Heart right ventricle (tissue), 16 donors: ENCODE measurements around the gene RBM38. TPM values are rescaled to one million over a fixed set of nuclear protein-coding genes. Genes with fewer than 3 reads are reported as not detected.

Experiments used
- ATAC-seq, 8 donors: fragments of 200-7000 bp; cut with Tn5 transposase; one replicate each; pipeline ENCODE4 v1.9.1; 2020; ENCODE audit warnings: mild to moderate bottlenecking in 8 of 8, moderate library complexity in 8 of 8, moderate number of reproducible peaks in 1 of 8
- DNase-seq, 2 donors: peaks; one replicate each; pipeline ENCODE4 v3.0.0-alpha.2; 2020
- H3K27ac ChIP-seq, 10 donors: fragments of 200-600 bp; sonication (generic) in 2 of 10; one replicate each; pipeline versions ENCODE4 v1.5.0 to v1.8.0; 2020 to 2022; ENCODE audit warnings: mild to moderate bottlenecking in 3 of 10
- H3K27me3 ChIP-seq, 7 donors: fragments of 200-600 bp; one replicate each; pipeline ENCODE4 v1.8.0; 2021 to 2022; ENCODE audit warnings: mild to moderate bottlenecking in 2 of 7
- H3K36me3 ChIP-seq, 9 donors: fragments of 200-600 bp; sonication (generic) in 1 of 9; one replicate each; pipeline versions ENCODE4 v1.5.0 to v1.8.0; 2020 to 2022; ENCODE audit warnings: mild to moderate bottlenecking in 2 of 9
- H3K4me1 ChIP-seq, 9 donors: fragments of 200-600 bp; sonication (generic) in 1 of 9; one replicate each; pipeline versions ENCODE4 v1.5.0 to v1.8.0; 2020 to 2022; ENCODE audit warnings: mild to moderate bottlenecking in 4 of 9
- H3K4me3 ChIP-seq, 10 donors: fragments of 200-600 bp; sonication (generic) in 2 of 10; one replicate each; pipeline versions ENCODE4 v1.5.0 to v1.8.0; 2020 to 2022; ENCODE audit warnings: mild to moderate bottlenecking in 7 of 10, moderate library complexity in 2 of 10
- H3K9me3 ChIP-seq, 11 donors: fragments of 200-600 bp in 10 of 11; sonication (generic) in 2 of 11; one replicate each; pipeline versions ENCODE4 v1.5.0 to v1.8.0; 2013 to 2022; ENCODE audit warnings: mild to moderate bottlenecking in 2 of 11, control low read depth in 1 of 11, moderate library complexity in 1 of 11
- CTCF ChIP-seq, 9 donors: fragments of 200-600 bp; sonication (generic) in 2 of 9; IDR thresholded peaks; one replicate each; pipeline versions ENCODE4 v1.5.0 to v1.8.0; 2021 to 2022; ENCODE audit warnings: antibody characterized with exemption in 9 of 9, mild to moderate bottlenecking in 5 of 9, moderate library complexity in 1 of 9
- WGBS, 2 donors: extraction: QIAGEN DNeasy Blood & Tissue Kit; methylation state at CpG; one replicate each; pipeline ENCODE4 v1.1.7; 2013; ENCODE audit warnings: inconsistent platforms in 1 of 2; 5-methylcytosine and 5-hydroxymethylcytosine counted together
- intact Hi-C, 10 donors: fragments of 100-400 bp; cut with DNase I; formaldehyde crosslinking; loops; one replicate each; pipeline versions ENCODE4 v1.11.1 to v1.14.2; 2022
- polyA plus RNA-seq, 2 donors: library from polyadenylated mRNA; stranded (reverse); fragments of 200-250 nt; gene quantifications; one replicate each; pipeline ENCODE4 v1.2.3, GENCODE V29; 2013
- total RNA-seq, 10 donors: library from RNA; stranded (reverse); fragmentation: NEBNext Ultra II Directional in 3 of 10; extraction: Animal tissue kit (Norgen Biotek cat#: 25700) in 3 of 10; gene quantifications; one replicate each; pipeline versions ENCODE4 v1.2.1 to v1.2.4, GENCODE V29; 2021 to 2023
- donor health status: Arrhythmogenic right ventricular cardiomyopathy.
- donor health status: ischemic (EF 13 %, LVEDD 7.1; RV severe dilation, severe dysfunction).
- donor health status: healthy with polysubstance abuse.
- donor health status: DM: no; HTN: yes; CAD: no.
- donor health status: DM: no; HTN: no; CAD: no.
- donor health status: ischemic (EF 25% LVEDD 6.9; RV normal size, moderate dysfunction).
- donor health status: ischemic (EF 25% LVEDD 5.7; RV mildly dilated, moderate dysfunction).
- donor health status: healthy.
- donor health status: DM: yes; HTN: yes; CAD: no.
- donor health status: Ischemic cardiomyopathy.
- donor health status: ischemic (EF 35%, LVEDD 5.7; RV mildly dilated, moderate dysfunction).
- donor health status: nonischemic (EF 11% LVEDD 7.7; RV severe dilation, severe dysfunction).
- donor health status: DM: yes; HTN: yes; CAD: no.
- donor health status: PGD.
- donor health status: ischemic (EF 29% LVEDD 5.4; RV normal size, mild dysfunction).
- donor health status: nonischemic (EF 23%, LVEDD 6.1; RV moderate dilation, normal function).

RBM38 gene
- total and polyA plus RNA-seq, 12 donors: 35.5 to 119 (median 50.2) TPM

DNA sequence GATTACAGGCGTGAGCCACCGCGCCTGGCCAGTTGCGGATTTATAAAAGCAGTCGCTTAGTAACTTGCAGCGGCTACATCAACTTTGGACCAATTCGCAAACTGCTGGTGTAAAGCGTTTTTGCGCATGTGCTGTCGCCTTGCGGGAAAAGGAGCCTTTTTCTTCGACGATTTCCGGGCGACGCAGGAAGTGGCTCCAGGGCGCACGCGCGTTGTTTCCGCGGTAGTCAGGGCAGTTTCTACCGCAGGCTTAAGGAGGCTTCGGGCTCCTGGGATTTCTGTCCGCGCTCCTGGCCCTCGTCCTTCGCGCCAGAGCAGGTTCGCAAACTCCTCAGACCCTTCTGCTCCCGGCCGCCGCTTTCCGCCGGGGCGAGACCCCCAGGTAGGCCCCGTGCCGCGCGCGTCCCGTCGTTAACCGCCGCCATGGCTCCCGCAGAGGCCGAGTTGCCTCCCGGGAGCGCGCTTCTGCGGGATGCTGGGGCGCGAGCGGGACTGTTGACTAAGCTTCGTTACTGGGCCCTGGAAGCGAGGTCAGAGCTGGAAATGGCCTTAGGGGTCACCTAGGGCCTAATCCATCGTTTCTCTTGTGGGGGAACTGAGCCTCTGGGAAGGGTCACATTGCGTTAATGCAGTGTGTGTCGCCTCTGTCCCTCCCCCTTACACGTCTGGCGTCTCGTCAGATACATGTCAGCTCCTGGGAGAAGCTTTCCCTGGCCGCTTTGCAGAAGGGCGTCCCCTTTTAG lies 40.0 kb upstream of the RBM38 start, which contains the start of gene RAE1:
Gene RAE1, plus strand, starts transcription at position 214 of the 742 bp plus-strand sequence. CDS start 2,784 bp downstream, outside the sequence.
- TF ChIP-seq CTCF (IDR thresholded peaks at IDR 0.05): no peak
- 0 to 1% methylated on average over 64 of the region's 64 CpGs for WGBS, 2 donors
- peak; percentile 79 to 95 (median 91) for ATAC-seq

DNA sequence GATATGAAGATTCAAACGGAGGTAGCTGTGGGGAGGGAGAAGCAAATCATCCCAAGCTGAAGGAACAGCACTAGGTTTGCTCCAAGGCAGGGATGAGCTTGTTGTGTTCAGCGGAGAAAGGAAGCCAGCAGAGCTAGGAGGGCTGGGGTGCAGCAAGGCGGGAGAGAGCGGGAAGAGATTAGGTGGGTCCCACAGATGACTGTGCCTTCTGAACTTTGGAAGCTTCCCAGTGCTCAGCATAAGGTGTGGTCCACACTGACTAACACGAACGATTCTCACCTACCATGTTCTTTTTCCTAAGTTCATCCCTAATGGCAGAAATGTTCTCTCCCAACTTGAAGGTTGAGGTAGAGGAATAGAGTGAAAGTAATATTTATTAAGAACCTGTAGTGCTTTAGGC lies 38.9 kb upstream of the RBM38 start:
- H3K4me1 ChIP-seq: peaks cover 4 to 20% (median 15%) of the 10 kb centered on the region in 9 donors
- TF ChIP-seq CTCF (IDR thresholded peaks at IDR 0.05): no peak
- peaks cover 0 to 2% (median 0%) of the 10 kb centered on the region in 7 donors for H3K27me3 ChIP-seq
- peaks cover 0 to 29% (median 0%) of the 10 kb centered on the region in 9 donors for H3K36me3 ChIP-seq
- H3K4me3 ChIP-seq: peak overlapping the region in 5 of 10 donors; percentile 73 to 96 (median 89)
- 77 to 79% methylated on average over 6 of the region's 6 CpGs for WGBS, 2 donors
- intact Hi-C loops: no loop called here
- no peaks in the 10 kb centered on the region for H3K9me3 ChIP-seq
- no peak for DNase-seq
- no peak for ATAC-seq
- no peak overlapping the region for H3K27ac ChIP-seq

More for the DNA sequence above, 40.0 kb upstream of the RBM38 start, which contains the start of gene RAE1:
- DNase-seq: peak; percentile 89 to 91
- H3K36me3 ChIP-seq: peaks cover 0 to 21% (median 0%) of the 10 kb centered on the region in 9 donors
- peak within 1 kb of the TSS; percentile 50 to 96 (median 82) for H3K4me3 ChIP-seq
- intact Hi-C loops: no loop called here
- no peaks in the 10 kb centered on the region for H3K9me3 ChIP-seq
- H3K27me3 ChIP-seq: peaks cover 0 to 6% (median 0%) of the 10 kb centered on the region in 7 donors
- H3K4me1 ChIP-seq: peaks cover 4 to 20% (median 15%) of the 10 kb centered on the region in 9 donors
- peak within 1 kb of the TSS in 9 of 10 donors; percentile 75 to 95 (median 87) for H3K27ac ChIP-seq

DNA sequence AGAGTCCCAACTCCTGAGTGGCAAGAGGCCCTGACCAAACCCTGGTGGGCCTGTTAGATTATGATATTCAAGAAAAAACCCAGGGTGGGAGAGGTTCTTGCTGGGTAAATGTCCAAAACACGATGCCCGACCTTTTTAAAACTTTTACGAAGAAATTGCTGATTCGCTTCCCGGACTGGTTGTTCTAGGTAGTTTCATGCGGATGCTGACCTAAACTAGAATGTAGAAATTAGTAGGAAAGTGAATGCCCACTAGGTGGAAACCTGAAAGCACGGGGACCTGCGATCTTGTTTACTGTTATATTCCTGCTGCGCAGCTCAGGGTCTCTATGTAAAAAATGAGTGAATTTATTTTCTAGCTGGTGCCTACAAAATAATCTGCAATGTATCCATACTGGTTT lies 37.8 kb upstream of the RBM38 start:
- no peaks in the 10 kb centered on the region for H3K9me3 ChIP-seq
- intact Hi-C loops: no loop called here
- 91 to 92% methylated on average over 9 of the region's 9 CpGs for WGBS, 2 donors
- H3K36me3 ChIP-seq: peaks cover 0 to 29% (median 0%) of the 10 kb centered on the region in 9 donors
- DNase-seq (no peak), ATAC-seq (no peak)
- no peaks in the 10 kb centered on the region for H3K27me3 ChIP-seq
- H3K27ac ChIP-seq: no peak overlapping the region
- TF ChIP-seq CTCF (IDR thresholded peaks at IDR 0.05): no peak
- peaks cover 4 to 20% (median 15%) of the 10 kb centered on the region in 9 donors for H3K4me1 ChIP-seq
- H3K4me3 ChIP-seq: no peak overlapping the region

DNA sequence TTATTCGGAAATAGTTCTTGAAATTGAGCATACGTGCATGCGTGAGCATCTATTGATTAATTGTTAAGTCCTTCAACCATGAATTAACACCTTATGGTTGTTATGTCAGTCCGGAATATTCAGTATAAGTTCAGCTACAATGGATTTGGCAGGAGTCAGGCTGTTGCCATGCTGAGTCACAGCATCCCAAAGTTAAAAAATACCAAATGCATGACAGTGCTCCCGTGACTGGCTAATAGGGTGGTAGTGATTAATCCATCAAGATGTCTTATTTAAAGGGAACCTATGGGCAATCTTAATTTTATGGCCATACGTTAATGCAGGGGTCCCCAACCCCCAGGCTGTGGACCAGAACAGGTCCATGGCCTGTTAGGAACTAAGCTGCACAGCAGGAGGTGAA lies 29.7 kb upstream of the RBM38 start:
- Histone ChIP-seq H3K9me3 (no peaks in the 10 kb centered on the region), H3K4me3 (no peak overlapping the region), H3K27ac (no peak overlapping the region), H3K36me3 (peaks cover 0 to 53% (median 3%) of the 10 kb centered on the region in 9 donors), H3K4me1 (peaks cover 0 to 9% (median 0%) of the 10 kb centered on the region in 9 donors), H3K27me3 (no peaks in the 10 kb centered on the region)
- intact Hi-C loops: no loop called here
- 91 to 92% methylated on average over 6 of the region's 6 CpGs for WGBS, 2 donors
- ATAC-seq (peak in 1 of 8 donors; percentile 37), DNase-seq (no peak)
- TF ChIP-seq CTCF (IDR thresholded peaks at IDR 0.05): no peak
